Activated CD4-positive, alpha-beta T cell treated with anti-CD3 and anti-CD28 coated beads for 1 hour (primary cell): Measurements from ENCODE around the gene SMPD3.
A peak's percentile ranks its signal among the peaks of the same experiment; 100 is the strongest.

Source experiments
- DNase-seq: peaks from one replicate; pipeline ENCODE4 v3.0.0-alpha.2; 2020

SMPD3 gene

DNA sequence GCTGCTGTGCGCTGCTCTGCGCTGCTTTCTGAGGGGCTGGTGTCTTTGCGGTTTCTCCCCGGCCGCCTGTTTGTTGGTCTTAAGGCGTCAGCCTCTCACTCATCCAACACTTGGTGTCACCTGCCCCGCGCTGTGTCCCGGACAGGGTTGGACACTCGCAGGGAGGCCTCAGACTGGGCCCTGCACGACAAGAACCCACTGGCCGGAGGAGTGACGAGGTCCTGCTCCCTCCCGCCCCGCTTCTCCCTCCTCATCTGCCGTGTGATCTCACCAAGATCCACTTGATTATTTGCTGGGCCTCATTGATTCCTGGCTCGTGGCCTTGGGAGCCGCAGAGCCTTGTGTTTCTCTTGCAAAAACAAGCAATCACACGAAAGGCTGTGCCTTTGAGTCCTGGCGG is 80.9 kb downstream of the SMPD3 start:
- DNase-seq = no peak

DNA sequence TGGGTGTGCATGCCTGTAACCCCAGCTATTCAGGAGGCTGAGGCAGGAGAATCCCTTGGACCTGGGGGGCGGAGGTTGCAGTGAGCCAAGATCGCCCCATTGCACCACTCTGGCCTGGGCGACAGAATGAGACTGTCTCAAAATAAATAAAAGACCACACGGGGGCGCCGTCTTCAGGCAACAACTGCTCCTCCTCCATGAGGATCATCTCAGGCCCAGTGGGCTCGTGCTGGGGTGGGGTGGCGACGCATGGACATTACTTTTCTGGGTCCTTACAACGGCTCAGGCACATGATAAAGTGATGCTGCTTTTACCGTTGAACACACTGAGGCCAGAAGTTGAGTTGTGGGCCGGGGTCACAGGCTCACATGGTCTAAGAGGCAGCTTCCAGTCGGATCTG is 81.3 kb downstream of the SMPD3 start:
- DNase-seq = no peak

DNA sequence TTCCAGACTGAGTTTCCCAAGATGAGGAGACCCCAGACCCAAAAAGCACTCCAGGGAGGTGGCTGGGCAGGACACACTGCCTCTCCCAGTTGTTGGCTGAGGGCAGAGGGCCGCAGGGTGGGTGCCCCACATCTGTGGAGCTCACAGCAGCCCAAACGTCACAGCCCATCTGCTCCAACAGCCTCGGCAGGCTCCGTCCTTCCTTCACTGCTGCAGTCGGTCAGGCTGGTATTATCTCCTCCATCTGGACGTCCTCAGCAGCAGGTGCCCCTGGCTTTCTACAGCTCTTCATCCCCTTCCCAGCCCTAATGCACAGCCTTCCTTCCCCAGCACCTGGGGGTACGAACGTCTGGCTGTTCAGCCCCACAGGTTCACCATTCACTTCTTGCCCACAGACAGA is 82.2 kb downstream of the SMPD3 start:
- DNase-seq = no peak

DNA sequence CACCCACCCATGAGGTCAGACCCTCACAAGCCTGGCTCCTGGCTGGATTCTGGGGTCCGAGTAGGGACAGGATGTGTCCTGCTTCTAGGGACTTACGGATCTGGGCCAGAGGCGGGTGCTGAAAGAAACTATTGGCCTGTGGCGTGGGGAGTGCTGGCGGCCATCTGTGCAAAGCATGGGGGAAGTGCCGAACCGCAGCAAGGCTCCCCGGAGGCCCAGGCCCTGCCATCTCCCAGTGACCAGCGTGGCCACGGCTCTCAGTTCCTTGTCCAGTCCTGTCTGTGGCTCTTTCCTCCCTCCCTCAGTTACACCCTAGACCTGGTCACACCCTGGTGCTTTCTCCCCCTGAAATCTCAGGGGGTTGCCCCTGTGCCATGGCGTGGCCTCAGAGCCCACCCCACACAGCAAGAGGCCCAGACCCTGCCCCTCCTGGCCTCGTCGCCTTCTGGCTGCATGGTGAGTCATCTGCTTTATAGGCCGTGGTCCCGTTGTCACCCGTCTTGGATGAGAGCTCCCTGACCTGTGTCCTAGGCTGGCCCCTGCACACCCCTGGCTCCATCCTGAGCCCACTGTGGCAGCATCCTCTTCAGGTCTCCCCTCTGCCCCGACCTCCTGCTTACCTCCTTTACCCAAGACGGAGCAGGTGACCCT is 83.0 kb downstream of the SMPD3 start:
- DNase-seq = no peak

DNA sequence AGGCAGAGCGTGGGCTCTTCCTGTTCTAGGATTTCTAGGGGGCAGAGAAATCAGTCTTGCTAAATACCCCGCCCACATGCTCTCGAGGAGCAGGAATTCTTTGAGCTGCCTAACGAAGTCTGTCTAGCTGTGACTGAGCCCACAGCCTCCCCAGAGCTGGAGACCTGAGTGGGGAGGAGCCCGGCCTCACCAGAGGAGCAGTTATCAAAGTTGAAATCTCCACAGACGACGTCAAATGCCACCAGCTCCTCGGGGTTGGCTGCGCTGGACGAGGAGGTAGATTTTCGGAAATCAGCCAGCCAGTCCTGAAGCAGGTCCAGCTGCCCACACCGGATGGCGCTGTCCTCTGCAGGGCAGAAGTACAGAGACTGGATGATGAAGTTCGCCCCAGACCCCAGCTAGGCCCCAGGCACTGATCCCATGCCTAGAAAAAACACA is 83.7 kb downstream of the SMPD3 start:
- DNase-seq = no peak

DNA sequence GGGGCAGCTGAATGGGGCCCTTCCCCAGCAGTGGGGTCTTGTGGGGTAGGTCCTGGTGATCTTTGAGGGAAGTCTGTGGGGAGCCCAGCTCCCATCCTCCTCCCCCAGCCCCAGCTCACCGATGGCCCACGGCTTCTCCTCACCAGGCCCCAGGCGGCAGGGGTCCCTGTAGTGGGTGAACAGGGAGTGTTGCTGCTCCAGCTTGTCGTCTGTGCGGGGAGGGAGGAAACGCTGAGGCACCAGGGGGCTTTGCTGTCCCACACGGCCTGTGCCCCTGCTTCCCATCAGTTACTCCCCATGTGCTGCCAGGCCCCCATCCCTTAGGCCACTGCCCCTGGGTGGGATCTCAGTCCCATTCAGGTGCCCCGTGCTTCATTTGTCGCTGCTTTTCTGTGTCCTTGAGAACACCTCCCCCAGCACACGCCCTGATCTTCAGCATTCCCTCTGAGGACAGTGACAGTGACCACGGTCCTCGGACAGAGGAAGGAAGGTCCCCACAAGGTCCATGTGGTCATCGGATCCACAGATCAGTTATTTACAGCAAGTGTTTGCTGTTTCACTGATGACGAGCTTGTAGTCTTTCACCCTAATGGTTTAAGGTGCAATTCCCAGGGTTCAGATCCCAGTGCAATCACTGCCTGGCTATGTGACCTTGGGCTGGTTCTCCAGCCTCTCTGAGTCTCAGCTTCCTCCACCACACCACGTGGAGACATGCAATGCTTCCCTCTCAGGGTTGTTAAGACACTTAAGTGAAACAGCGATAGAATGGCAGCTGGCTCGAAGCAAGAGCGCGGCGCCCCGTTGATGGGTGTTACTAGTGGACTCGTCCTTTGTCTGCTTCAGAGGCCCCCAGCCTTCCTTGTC is 84.4 kb downstream of the SMPD3 start:
- DNase-seq = no peak

DNA sequence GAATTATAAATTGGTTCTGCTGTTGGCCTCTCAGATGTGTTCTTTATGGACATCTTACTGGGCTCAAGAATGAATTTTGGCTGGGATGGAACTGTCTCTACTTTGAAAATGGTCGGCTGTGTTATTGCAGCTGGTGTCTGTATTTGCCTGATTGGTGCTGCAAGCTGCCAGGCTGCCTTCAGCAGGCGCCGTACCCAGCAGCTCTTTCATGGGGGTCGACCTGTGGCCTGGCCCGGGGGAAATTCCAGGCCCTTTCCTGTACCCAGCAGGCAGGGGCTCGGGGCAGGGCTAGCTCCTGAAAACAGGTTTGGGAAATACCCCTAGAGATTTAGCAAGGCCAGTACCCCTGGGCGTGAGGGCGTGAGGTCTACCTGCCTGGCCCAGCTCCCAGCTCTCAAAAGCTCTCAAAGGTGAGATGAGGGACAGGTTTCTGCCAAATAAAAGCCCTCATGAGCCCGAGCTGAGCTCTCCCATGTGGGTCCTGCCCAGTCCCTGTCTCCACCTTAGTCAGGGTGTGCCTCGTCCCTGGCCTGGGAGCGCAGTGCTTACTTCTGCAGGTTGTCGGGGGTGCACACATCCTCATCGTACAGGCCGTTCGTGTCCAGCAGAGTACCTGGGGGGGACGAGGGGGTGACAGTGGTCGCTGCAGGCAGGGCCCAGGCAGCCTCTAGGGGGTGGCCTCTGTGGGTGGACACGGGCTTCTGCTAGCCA is 85.2 kb downstream of the SMPD3 start:
- DNase-seq = no peak

DNA sequence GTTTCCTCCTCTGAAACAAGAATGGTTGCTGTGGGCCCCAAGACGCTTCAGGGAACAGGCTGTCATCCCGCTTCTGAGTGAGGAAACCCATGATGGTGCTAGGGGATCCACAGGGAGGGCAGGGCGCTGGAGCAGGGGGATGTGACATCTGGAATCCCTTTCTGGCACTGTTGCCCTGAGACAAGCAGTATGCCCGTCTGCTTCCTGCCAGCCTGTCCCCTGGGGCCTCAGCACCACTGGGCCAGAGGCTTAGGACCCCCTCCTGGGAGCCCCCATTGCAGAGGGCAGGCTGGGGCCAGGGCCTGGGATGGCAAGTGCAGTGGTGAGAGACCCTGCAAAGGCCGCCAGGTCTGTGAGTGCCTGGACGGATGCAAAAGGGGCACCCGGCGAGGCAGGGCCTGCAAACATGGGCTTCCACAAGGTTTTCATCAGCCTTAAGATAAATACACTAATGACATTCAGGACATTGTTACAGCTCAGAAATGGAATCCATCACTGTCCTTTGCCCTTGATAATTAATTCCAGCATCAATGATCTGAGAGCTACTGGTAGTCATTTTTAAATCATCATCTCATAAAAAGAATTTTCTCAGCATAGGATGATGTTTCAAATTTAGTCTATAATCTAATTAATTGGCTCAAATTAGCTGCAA is 85.9 kb downstream of the SMPD3 start:
- no peak for DNase-seq

DNA sequence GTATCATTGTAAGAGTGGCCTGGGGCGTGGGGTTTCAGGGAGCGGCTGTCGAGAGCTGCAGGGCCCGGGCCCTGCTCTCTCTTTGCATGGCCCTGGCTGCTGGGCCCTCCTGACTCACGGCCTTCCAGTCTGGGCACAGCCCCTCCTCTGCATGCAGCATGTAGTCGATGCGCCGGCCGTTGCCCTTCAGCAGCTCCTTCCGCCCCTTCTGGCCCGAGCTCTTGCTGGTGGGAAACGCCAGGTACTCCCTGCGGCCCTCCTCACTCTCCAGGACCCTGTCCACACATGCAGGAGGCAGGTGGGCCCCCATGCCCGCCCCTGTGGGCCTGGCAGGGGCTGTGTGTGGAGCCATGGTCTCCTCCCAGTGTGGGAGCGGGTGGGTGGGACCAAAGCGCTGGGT is 86.8 kb downstream of the SMPD3 start:
- no peak for DNase-seq

DNA sequence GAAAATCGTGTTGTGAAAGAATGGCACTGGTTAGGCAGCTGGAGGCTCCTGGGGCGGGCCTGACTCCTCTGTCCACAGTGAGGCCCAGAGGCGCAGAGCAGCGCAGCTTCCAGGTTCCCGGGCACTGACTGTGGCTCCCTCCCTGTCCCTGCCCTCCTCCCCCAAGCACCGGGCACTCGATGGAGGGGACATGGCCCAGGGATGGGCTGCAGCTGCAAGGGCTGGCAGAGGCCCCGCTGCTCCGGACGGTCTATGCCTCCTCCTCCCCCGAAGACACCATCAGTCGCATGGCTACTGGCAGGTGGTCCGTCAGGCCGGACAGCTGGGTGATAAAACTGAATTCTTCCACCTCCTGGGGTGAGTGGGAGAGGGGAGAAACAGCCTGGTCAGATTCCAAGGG is 87.4 kb downstream of the SMPD3 start:
- no peak for DNase-seq

DNA sequence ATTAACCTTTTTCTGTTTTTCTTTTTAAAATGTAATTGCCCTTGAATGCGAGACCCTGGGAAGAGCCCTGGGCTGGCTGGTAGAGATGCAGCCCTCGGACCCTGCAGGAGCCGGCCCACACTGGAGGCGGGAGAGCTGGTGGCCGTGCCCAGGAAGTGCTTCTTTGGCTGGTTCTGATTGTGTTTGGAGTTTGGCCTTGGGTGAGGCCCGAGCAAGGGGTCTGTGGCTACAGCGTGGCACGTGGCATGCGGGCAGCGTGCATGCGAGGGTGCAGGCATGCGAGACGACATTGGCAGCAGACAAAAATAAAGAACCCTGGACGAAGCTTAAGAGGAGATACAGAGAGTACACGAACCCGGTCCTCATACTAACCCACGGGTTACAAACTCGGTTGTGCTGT is 87.8 kb downstream of the SMPD3 start:
- no peak for DNase-seq

DNA sequence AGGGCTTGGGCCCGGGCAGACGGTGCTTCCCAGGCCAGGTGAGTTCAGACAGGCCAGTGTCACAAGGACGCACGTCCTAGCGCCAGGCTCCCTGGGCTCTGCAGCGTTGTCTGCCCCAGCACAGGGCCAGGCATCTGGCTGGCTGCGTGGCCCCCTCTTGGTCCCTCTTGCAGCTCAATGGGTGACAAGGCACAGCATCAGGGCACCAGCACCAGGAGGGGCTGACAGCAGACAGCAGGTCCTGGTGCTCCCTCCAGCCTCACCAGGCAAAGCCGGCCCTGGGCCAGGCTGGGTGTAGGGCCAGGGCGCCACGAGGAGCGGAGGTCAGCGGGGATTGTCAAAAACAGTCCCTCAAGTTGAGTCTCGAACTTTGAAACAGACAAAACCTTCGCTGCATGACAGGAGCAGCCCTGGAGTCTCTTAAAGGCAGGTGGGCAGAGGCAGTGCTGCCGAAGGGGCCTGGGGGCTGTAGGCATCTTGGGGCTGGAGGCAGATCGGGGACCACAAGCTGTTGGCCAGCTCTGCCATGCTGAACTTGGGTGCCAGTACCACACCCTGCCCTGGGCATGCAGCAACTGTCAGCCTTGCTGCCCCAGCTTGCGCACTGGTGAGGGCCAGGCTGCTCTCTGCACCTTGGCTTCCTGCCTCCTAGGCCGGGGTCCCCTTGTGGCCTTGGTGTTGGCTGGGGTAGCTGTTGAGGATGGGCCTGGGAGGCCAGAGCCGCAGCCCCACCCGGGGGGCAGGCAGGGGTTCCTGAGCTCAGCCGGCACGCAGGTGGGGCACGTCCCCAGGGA is 88.7 kb downstream of the SMPD3 start:
- no peak for DNase-seq

DNA sequence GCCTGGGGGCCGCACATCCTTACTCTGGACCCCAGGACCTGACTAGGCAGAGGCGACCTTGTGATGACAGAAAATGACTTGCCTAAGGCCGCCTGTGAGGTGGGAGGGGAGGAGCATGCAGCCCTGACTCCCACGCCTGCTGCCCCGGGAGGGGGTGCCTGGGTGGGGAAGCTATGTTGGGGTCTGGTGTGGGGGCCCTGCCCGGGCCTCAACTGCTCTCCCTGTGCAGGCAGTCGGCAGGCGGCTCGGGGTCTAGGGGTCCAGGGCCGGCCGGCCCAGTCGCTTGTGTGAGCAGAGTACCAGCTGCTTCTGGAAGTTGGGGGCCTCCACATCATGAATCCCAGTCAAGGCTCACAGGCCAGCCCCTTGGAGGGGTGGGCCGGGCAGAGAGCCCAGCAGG is 89.4 kb downstream of the SMPD3 start:
- no peak for DNase-seq

DNA sequence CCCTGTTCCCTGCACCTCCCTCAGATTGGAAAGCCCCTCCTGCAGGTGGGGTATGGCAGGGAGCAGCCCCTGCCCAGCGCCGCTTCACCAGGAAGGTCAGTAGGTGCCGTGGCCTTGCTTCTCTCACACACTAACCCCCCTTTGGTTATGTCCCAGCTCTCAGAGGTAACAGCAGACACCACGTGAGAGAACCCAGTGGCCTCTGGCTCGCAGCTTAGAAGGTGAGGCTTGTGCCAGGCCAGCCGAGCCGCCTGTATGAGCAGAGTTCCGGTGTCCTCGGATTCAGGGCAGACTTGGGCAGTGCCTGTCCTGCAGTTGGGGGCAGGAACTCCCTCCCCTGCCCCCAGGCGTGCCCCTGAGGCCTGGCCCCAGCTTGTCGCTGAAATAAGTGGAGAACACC is 90.4 kb downstream of the SMPD3 start:
- no peak for DNase-seq

DNA sequence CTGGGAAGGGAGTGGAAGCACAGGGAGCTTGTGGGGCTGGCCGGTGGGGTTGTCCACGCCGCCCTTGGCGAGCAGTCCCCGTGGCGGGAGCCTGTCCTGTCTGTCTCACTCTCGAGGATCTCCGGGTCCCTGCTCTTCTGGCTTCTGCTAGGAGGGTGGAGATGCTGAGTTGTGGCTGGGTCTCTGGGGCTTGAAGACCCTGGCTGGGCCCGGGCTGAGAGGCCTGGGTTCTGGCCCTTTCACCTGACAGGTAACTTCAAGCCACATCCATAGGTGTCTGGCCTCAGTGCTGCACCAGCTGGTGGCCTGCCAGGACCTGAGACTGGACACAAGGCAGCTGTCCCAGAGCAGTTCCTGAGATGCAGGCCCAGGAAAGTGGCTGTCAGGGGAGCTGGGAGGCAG is 90.8 kb downstream of the SMPD3 start:
- no peak for DNase-seq

DNA sequence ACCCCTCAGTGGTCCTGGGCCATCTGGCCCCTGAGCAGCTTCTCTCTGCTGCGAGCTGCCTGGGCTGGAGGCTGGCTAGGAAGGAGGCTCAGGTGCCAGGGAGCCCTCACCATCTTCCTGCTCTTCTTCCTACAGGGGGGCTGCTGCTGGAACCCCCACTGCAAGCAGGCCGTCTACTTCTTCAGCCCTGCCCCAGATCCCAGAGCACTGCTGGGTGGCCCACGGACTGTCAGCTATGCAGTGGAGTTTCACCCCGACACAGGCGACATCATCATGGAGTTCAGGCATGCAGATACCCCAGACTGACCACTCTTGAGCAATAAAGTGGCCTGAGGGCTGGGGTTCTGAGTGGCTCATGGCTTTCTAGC is 91.4 kb downstream of the SMPD3 start:
- no peak for DNase-seq

DNA sequence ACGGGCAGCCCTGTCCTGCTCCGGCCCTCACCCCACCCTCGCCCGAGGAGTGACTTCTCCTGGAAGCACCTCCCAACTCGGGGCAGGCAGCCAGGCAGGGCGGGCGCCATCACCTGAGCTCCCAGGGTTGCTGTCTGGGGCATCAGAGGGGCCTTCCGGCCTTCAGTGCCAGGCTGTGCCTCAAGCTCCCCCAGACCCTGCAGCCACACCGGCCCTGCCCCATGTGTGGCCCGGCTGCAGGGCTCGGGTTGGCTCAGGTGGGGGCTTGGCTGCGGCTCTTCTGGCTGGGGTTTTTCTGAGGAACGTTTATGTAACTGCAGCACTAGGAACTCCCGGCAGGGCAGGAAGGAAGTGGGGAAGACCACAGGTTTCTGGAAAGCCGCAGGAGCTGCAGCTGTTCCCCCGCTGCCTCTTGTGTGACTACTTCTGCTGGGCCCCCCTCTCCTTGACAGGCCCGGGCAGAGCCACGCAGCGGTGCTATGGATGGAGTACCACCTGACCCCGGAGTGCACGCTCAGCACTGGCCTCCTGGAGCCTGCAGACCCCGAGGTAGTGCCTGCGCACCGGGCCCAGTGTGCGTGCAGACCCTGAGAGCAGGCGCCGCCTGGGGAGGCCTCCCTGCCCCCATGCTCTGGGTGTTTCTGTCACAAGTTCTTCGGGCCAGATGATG is 91.9 kb downstream of the SMPD3 start:
- DNase-seq = peak; percentile 26

DNA sequence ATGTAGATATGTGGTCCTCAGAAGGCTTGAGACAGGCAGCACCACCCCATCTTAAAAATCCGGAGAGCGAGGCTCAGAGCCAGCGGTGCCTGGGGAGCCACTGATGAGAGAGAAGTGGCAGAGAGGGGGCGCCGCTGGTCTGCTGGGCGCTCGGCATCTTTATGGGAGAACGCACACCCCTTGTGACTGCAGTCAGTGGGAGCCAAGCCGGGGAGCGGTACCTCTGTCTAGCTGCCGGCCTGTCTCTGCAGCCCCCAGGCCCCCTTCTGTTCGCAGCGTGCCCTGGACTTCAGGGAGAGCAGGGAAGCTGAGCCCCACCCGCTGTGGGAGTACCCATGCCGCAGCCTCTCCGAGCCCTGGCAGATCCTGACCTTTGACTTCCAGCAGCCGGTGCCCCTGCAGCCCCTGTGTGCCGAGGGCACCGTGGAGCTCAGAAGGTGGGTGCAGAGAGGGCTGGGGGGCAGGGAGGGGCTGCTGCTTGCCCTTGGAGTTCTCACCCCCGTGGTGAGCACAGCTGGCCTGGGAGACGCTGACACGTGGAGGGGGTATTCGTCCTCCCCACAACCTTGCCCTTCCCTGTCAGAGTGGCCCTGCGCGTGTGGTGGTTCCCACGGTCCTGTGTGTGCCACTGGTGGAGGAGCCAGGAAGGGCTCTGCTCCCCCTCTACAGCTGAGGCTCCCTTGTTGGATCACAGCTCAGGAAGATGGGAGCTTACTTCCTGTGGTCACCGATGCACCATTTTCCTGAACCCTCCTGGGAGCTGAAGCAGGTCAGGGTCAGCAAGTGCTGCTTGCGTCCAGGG is 92.7 kb downstream of the SMPD3 start:
- DNase-seq = no peak

DNA sequence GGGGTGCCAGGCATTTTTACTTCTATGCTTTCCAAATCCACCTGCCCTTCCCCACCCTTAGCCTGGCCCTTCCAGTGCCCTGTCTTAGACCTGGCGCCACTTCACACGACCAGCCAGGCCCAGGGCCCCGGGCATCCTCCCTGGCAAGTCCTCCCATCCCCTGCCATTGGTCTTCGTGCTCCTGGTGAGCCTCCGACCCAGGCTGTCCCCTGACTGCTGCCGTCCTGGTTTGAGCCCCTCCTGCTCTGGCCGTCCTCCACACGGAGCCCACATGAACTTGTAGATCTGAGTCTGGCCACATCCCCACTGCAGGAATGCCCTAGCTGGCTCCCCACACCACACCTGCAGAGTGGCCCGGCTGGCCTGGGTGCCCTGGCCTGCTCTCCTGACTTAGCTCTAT is 93.5 kb downstream of the SMPD3 start:
- DNase-seq = no peak

DNA sequence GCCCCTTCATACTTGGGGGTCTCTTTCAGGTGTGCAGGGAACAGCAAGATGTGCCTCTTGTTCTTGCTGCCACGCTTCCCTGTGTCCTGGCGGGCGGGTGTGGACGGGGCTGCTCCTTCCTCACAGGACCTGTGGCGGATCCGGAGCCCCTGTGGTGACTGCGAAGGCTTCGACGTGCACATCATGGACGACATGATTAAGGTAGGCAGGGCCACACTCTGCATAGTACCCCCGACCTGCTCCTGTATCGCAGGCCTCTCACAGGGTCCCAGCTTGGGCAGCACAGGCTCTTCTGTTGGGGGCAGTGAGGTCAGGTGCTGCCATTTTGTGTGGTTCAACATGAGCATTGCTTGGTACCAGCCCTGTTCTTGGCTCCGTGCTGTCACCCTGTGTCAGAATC is 94.9 kb downstream of the SMPD3 start:
- DNase-seq = no peak

DNA sequence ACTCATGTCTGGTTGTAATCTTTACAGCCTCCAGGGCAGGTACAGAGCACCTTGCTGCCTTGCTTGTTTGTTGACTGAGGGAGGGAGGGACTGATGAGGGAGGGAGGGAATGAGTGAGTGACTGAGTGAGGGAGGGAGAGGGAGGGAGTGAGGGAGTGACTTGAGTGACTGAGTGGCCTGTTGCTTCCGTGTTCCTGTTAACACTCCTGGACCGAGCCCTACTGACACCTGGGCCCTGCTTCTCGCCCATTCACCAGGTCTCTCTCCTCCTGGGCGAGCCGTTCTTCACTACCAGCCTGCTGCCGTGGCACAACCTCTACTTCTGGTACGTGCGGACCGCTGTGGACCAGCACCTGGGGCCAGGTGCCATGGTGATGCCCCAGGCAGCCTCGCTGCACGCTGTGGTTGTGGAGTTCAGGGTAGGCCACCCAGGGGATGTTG is 96.3 kb downstream of the SMPD3 start:
- no peak for DNase-seq
